GM19239 (cell line): ENCODE data around the gene ZNF622.
"Not testable (repeated sequence)": the region's sequence is repeated elsewhere in the genome, so short reads cannot be mapped to it uniquely, and the experiment has no call there.

Experiments used
- DNase-seq: peaks from one replicate; pipeline ENCODE4 v3.0.0; 2011; ENCODE audit warnings: low spot score; ENCODE audit not compliant: insufficient read length
- FAIRE-seq: peaks from 2 replicates; lab custom pipeline; 2011; peaks lifted over from hg19 to GRCh38; lab: Jason Lieb, UNC

Gene ZNF622

GRCh38 chr5:16482891-16483290, 17.3 kb upstream of the ZNF622 start:
- no peak for DNase-seq
- FAIRE-seq, result no peak

- FAIRE-seq, result no peak
- no peak for DNase-seq
Measured at GRCh38 chr5:16480821-16481538, 15.4 kb upstream of the ZNF622 start.

GRCh38 chr5:16480144-16480543, 14.5 kb upstream of the ZNF622 start:
- FAIRE-seq, result no peak
- no peak for DNase-seq

- DNase-seq (no peak), FAIRE-seq (no peak)
Measured at GRCh38 chr5:16477541-16477940, 11.9 kb upstream of the ZNF622 start.

GRCh38 chr5:16476417-16476816, 10.8 kb upstream of the ZNF622 start:
- not testable (repeated sequence) for FAIRE-seq, DNase-seq

GRCh38 chr5:16471387-16471786, 5.8 kb upstream of the ZNF622 start:
- no peak for FAIRE-seq
- no peak for DNase-seq

- FAIRE-seq, result no peak
- no peak for DNase-seq
Measured at GRCh38 chr5:16467363-16468219, 2.0 kb upstream of the ZNF622 start.

GRCh38 chr5:16464664-16465543, 696 bp downstream of the ZNF622 start:
- FAIRE-seq, result no peak
- DNase-seq, result no peak

GRCh38 chr5:16464231-16464630, 1.4 kb downstream of the ZNF622 start:
- no peak for FAIRE-seq
- no peak for DNase-seq

GRCh38 chr5:16461782-16462181, 3.8 kb downstream of the ZNF622 start:
- DNase-seq (no peak), FAIRE-seq (no peak)

GRCh38 chr5:16461026-16461425, 4.6 kb downstream of the ZNF622 start:
- DNase-seq, result no peak
- FAIRE-seq, result no peak

- no peak for FAIRE-seq
- no peak for DNase-seq
Measured at GRCh38 chr5:16459451-16459850, 6.1 kb downstream of the ZNF622 start.

- FAIRE-seq (no peak), DNase-seq (no peak)
Measured at GRCh38 chr5:16457853-16458252, 7.7 kb downstream of the ZNF622 start.

GRCh38 chr5:16457451-16457850, 8.1 kb downstream of the ZNF622 start:
- no peak for DNase-seq
- no peak for FAIRE-seq

GRCh38 chr5:16456103-16456832, 9.3 kb downstream of the ZNF622 start:
- DNase-seq (no peak), FAIRE-seq (peak; percentile 89)

- FAIRE-seq (no peak), DNase-seq (no peak)
Measured at GRCh38 chr5:16455668-16456067, 9.9 kb downstream of the ZNF622 start.

GRCh38 chr5:16454686-16455085, 10.9 kb downstream of the ZNF622 start:
- DNase-seq, result no peak
- no peak for FAIRE-seq

GRCh38 chr5:16453609-16454008, 12.0 kb downstream of the ZNF622 start:
- no peak for DNase-seq
- no peak for FAIRE-seq

- DNase-seq, result no peak
- no peak for FAIRE-seq
Measured at GRCh38 chr5:16450163-16450562, 15.4 kb downstream of the ZNF622 start.

- FAIRE-seq (no peak), DNase-seq (no peak)
Measured at GRCh38 chr5:16446993-16447392, 18.6 kb downstream of the ZNF622 start.
